ENCODE data around the gene JPH2.

DNA sequence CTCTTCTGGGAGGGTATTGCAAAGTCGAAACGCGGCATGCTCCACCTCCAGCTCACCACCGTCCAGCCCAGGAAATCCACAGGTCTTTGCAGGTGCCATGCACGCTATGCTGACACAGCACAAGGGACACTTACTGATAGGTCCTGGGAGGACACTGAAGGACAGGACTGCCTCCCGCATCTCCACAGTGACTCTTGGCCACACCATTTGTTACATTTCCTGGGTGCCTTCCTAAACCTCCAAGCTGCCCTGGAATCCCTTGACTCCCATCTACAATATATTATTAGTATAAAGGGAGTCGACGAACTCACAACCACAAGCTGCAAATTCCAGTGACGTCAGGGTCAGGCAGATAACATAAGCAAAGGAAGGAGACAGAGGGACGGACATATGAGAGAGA, 106.9 kb downstream of the JPH2 start:
- TF ChIP-seq TP53 (CRISPR knock-in tag; IDR thresholded peaks at IDR 0.05) = no peak
- TF ChIP-seq, protein P1, sequence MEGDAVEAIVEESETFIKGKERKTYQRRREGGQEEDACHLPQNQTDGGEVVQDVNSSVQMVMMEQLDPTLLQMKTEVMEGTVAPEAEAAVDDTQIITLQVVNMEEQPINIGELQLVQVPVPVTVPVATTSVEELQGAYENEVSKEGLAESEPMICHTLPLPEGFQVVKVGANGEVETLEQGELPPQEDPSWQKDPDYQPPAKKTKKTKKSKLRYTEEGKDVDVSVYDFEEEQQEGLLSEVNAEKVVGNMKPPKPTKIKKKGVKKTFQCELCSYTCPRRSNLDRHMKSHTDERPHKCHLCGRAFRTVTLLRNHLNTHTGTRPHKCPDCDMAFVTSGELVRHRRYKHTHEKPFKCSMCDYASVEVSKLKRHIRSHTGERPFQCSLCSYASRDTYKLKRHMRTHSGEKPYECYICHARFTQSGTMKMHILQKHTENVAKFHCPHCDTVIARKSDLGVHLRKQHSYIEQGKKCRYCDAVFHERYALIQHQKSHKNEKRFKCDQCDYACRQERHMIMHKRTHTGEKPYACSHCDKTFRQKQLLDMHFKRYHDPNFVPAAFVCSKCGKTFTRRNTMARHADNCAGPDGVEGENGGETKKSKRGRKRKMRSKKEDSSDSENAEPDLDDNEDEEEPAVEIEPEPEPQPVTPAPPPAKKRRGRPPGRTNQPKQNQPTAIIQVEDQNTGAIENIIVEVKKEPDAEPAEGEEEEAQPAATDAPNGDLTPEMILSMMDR (IDR thresholded peaks at IDR 0.05) = no peak

Measured in WTC11 (cell line).